Measurements from ENCODE around the gene COL8A1. TPM values are rescaled to one million over a fixed set of nuclear protein-coding genes. Genes with fewer than 3 reads are reported as not detected.
A peak's percentile ranks its signal among the peaks of the same experiment; 100 is the strongest.

Gene COL8A1
- total RNA-seq, 1 experiment from 2014 or later, result 54.8 TPM

DNA sequence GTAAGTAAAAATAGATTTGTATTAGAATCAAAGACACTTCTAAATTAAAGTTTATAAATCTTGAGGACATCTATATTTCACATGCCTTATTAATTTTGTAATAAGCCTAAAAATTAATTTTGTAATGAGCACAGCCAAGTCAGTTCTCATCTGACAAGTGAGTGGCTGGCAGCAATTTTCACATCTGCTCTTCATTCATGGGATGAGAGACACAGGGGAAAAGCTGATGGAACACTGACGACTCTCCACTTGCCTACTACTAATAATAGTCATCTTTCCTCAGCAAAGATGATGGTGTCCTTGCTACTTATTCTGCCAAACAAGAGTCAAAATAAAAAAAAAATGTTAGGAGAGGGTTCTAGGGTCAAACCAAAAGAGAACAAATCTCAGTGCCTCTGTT is 164.9 kb downstream of the COL8A1 start:
- no peak for DNase-seq (ENCODE audit: low read depth in 1 of 2, low spot score in 2 of 2)
- H3K4me1 ChIP-seq (replicated peaks), result no peaks in the 10 kb centered on the region
- H3K27me3 ChIP-seq (replicated peaks), result no peaks in the 10 kb centered on the region

DNA sequence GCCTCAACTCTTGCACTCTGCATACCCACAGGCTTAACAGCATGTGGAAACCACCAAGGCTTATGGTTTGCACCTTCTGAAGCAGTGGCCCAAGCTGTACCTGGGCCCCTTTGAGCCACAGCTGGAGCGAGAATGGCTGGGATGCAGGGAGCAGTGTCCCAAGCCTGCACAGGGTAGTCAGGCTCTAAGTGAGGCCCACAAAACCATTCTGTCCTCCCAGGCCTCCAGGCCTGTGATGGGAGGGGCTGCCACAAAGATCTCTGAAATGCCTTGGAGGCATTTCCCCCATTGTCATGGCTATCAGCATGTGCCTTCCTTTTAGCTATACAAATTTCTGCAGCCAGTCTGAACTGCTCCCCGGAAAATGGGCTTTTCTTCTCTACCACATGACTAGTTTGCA is 166.8 kb downstream of the COL8A1 start:
- Histone ChIP-seq H3K4me3 (no peak overlapping the region), H3K9me3 (replicated peaks) (peaks cover 8% of the 10 kb centered on the region), H3K4me1 (replicated peaks) (no peaks in the 10 kb centered on the region), H3K36me3 (no peaks in the 10 kb centered on the region), H3K27ac (no peak overlapping the region), H3K27me3 (replicated peaks) (no peaks in the 10 kb centered on the region)
- DNase-seq (ENCODE audit: low read depth in 1 of 2, low spot score in 2 of 2), result no peak

More for the DNA sequence above, 164.9 kb downstream of the COL8A1 start:
- Histone ChIP-seq H3K9me3 (replicated peaks) (peaks cover 8% of the 10 kb centered on the region), H3K4me3 (no peak overlapping the region), H3K27ac (no peak overlapping the region), H3K36me3 (no peaks in the 10 kb centered on the region)

DNA sequence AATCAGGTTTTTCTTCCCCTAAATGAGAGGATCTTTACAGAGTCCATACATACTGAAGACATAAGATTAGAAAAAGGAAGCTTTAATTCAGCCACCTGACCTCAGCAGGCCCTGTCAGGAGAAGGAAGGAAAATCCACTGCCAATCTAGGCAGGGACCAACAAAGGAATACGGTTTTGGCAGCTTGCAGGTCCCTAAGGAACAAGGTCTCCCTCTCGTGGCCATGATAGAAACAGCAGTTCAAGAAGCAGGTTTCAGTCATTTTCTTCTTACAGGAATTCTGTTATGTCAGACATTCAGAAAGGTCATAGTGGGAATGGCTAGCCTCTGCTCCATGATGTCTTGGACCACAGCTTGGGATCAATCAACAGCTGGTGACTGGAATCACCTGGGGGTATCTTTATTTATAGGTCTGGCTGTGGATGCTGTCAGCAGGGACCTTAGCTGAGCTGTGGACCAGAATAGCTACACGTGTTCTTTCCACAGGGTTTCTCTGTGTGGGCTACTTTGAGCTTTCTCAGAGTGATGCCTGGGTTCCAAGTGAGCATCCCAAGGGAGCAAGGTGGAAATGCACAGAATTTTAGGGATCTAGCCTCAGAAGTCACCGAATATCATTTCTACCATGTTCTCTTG is 169.9 kb downstream of the COL8A1 start:
- Histone ChIP-seq H3K36me3 (no peaks in the 10 kb centered on the region), H3K27ac (no peak overlapping the region), H3K4me3 (no peak overlapping the region), H3K4me1 (replicated peaks) (no peaks in the 10 kb centered on the region), H3K27me3 (replicated peaks) (peaks cover 3% of the 10 kb centered on the region; the same call in 1 of the 2 replicates), H3K9me3 (replicated peaks) (peaks cover 8% of the 10 kb centered on the region)
- peak; percentile 41 to 51 for DNase-seq (ENCODE audit: low read depth in 1 of 2, low spot score in 2 of 2)

DNA sequence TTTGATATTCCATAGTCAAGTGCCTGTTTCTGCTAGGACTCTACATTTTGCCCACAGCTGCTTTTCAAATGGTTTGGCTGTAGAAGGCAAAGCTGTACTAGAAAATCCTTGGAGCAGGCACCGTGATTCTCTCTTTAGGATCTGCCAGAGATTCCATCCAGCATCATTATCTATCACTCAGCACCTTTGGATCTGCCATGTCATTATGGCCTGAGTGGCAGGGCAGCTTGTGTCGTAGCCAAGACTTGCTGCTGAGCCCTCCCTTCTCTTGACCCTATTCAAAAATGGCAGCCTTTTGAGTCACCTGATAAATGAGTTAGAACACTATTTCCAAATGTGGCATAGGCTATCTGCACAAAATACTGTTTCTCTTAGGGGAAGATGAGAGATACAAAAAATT is 171.2 kb downstream of the COL8A1 start:
- Histone ChIP-seq H3K4me3 (no peak overlapping the region), H3K9me3 (replicated peaks) (peaks cover 8% of the 10 kb centered on the region), H3K4me1 (replicated peaks) (no peaks in the 10 kb centered on the region), H3K27ac (no peak overlapping the region), H3K27me3 (replicated peaks) (peaks cover 3% of the 10 kb centered on the region; the same call in 1 of the 2 replicates), H3K36me3 (no peaks in the 10 kb centered on the region)
- no peak for DNase-seq (ENCODE audit: low read depth in 1 of 2, low spot score in 2 of 2)

DNA sequence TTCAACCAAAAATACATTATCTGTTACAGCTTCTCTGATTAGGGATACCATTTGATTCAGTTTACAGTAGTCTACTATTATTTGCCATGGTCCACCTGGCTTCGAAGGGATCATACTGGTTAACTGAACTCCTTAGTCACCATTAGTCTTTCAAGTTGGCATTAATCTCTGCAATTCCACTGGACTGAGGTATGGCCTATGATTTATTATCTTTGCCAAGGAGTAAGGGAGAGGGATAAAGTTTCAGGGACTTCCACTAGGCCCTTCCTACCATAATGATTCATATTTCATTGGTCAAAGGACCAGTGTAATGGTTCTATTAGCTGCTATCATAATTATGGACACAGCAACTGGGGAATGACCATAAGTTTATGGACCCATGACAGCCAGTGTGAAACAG is 172.0 kb downstream of the COL8A1 start:
- no peak for DNase-seq (ENCODE audit: low read depth in 1 of 2, low spot score in 2 of 2)
- Histone ChIP-seq H3K4me3 (no peak overlapping the region), H3K9me3 (replicated peaks) (peaks cover 1% of the 10 kb centered on the region), H3K27ac (no peak overlapping the region), H3K4me1 (replicated peaks) (no peaks in the 10 kb centered on the region), H3K27me3 (replicated peaks) (peaks cover 3% of the 10 kb centered on the region; the same call in 1 of the 2 replicates), H3K36me3 (no peaks in the 10 kb centered on the region)

DNA sequence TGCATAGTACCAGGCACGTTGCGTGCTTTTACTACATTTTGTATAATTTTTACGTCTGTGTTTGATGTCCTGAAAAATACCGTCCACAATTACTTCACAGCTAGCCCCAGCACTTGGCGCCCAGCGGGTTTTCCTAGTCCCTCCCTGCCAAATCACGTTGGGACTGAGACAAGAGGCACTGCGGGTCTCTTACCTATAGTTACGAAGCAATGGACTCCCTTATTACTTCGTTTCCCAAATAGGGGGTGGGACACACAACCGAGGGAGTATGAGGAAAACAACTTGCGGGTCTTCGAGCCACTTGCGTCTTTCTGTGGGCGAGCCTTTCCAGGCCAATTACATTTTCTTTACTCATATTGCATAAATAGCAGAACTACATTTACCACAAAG is 178.6 kb downstream of the COL8A1 start:
- no peaks in the 10 kb centered on the region for H3K27me3 ChIP-seq (replicated peaks)
- peaks cover 3% of the 10 kb centered on the region; the same call in 1 of the 2 replicates for H3K36me3 ChIP-seq
- H3K4me3 ChIP-seq, result peak overlapping the region; percentile 58
- H3K27ac ChIP-seq, result no peak overlapping the region
- 0 out of 2 replicates have a peak, but pooled peaks cover 4% of the 10 kb centered on the region for H3K9me3 ChIP-seq (replicated peaks)
- DNase-seq (ENCODE audit: low read depth in 1 of 2, low spot score in 2 of 2), result no peak
- H3K4me1 ChIP-seq (replicated peaks), result peaks cover 14% of the 10 kb centered on the region

DNA sequence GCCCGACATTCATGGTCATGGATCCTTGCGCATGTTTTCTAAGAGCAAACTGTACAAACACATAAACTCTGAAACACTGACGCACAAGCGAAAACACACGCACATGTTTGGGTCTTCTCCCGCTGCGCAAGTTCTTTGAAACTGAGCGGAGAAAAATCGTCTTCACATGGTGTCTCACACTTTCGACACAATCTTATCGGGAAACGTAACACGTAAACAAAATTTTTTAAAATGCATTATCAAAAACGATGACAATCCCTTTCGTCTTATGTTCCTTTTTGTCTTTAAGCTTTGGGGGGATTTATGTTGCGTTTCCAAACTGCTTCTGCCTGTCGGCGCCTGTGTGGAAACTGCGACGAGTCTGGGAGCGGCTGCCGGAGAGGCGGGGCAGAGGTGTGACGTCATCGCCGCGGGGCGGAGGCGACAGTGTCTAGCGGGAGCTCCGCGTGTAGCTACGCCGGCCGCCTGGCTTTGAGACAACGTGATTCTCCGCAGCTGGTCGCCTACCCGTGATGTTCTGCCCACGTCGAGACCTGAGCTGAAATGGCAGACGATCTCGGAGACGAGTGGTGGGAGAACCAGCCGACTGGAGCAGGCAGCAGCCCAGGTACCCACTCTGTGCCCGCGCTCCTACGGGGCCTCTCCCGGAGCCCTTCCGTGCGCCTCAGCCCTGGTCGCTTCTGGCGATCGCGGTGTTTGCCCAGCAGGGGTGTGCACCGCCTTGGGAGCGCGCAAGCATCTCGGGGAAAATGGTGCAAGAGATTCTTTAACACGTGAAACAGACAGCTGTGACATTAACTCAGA is 179.2 kb downstream of the COL8A1 start, which contains the start of gene CMSS1:
TSS of gene CMSS1 (plus strand) at position 426 of the 804 bp plus-strand sequence.
- peak within 1 kb of the TSS; percentile 82 for H3K27ac ChIP-seq
- peak; percentile 93 to 97 for DNase-seq (ENCODE audit: low read depth in 1 of 2, low spot score in 2 of 2)
- H3K4me1 ChIP-seq (replicated peaks), result peaks cover 14% of the 10 kb centered on the region
- H3K4me3 ChIP-seq, result peak within 1 kb of the TSS; percentile 58
- 0 out of 2 replicates have a peak, but pooled peaks cover 4% of the 10 kb centered on the region for H3K9me3 ChIP-seq (replicated peaks)
- no peaks in the 10 kb centered on the region for H3K27me3 ChIP-seq (replicated peaks)
- peaks cover 3% of the 10 kb centered on the region; the same call in 1 of the 2 replicates for H3K36me3 ChIP-seq

DNA sequence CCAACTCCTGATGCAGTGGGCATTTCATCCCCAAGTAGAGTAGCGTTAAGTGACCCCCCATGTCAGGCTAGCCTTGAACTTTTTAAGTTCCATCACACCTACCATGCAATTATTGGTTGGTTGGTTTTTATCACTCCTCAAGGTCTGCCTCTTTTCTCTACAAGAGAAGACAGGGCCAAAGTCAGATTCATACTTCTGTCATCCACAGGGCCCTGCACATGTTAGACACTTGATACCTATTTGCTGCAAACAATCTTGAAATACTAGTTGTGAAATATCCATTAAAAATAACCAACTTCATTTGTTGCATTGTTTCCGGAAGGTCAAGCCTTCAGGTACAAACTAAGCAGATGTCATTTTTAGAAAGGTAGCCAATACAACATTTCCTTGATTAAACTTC is 180.4 kb downstream of the COL8A1 start:
- no peak for DNase-seq (ENCODE audit: low read depth in 1 of 2, low spot score in 2 of 2)
- Histone ChIP-seq H3K4me3 (no peak overlapping the region), H3K36me3 (peaks cover 3% of the 10 kb centered on the region; the same call in 1 of the 2 replicates)

DNA sequence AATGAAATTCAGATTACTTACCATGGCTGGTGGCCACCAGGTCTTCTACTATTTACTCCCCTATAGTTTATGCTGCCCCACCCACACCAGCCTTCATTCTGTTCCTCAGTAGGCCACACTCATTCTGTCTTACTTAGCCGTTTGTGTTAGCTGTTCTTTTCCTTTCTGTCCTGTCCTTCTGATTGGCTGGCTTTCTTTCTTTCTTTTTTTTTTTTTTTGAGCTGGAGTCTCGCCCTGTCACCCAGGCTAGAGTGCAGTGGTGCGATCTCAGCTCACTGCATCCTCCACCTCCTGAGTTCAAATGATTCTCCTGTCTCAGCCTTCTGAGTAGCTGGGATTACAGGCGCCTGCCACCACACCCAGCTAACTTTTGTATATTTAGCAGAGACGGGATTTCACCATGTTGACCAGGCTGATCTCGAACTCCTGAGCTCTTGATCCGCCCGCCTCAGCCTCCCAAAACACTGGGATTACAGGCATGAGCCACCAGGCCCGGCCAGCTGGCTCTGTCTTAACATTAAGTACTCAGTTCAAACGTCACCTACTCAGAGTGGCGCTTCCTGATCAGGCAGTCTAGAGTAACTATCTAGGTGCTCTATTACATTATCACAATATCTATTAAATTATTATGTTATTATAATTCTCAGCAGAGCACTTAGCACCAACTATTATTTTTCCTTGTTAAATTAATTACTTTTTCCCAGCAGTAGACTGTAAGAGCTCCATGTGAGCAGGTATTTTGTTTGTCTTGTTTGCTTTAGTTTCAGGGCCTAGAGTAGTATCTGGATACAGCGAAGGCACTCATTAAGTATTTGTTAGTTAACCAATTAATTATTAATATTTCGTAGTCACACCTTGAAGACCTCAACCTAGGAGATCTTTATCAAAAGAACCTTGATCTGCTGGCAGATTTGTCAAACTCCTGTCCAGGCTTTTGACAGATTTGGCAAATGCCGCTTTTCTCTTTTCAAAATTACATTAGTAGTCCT is 185.6 kb downstream of the COL8A1 start:
- Histone ChIP-seq H3K36me3 (peaks cover 2% of the 10 kb centered on the region; the same call in 1 of the 2 replicates), H3K27me3 (replicated peaks) (no peaks in the 10 kb centered on the region), H3K27ac (no peak overlapping the region), H3K4me3 (no peak overlapping the region), H3K4me1 (replicated peaks) (peaks cover 12% of the 10 kb centered on the region), H3K9me3 (replicated peaks) (no peaks in the 10 kb centered on the region)
- DNase-seq (ENCODE audit: low read depth in 1 of 2, low spot score in 2 of 2), result no peak

More for the DNA sequence above, 180.4 kb downstream of the COL8A1 start:
- H3K9me3 ChIP-seq (replicated peaks), result 0 out of 2 replicates have a peak, but pooled peaks cover 4% of the 10 kb centered on the region
- H3K27me3 ChIP-seq (replicated peaks), result no peaks in the 10 kb centered on the region
- H3K27ac ChIP-seq, result no peak overlapping the region
- peaks cover 14% of the 10 kb centered on the region for H3K4me1 ChIP-seq (replicated peaks)

DNA sequence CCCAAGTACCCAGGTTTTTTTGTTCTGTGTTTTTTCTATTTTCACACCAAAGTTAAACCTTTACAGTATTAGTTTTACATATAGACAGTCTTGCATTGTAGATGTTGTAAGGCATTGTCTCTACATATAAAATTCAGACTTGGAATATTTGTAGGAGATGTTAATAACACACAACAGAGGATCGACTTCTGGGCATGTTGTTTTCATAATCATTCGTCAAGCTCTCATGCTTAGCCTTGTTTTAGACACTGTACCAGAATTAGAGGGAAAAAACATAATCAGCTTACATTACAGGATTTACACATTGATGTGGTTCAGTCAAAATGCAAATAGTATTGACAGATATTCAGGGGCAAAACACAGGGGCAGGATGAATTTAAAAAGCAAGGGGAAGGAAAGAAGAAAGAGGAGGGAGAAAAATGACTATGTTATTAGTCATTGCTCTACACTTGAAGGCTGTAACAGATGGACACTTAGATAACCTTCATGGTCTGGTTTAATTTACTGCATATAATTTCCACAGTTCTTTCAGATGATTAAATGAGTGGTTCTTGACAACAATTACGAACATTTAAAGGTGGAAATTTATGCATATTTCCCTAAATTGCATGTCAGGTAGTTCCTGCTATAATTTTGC is 186.7 kb downstream of the COL8A1 start:
- Histone ChIP-seq H3K36me3 (no peaks in the 10 kb centered on the region; the same call in 1 of the 2 replicates), H3K27ac (no peak overlapping the region; the same call in 1 of the 2 replicates), H3K4me1 (replicated peaks) (peaks cover 9% of the 10 kb centered on the region), H3K9me3 (replicated peaks) (no peaks in the 10 kb centered on the region), H3K4me3 (no peak overlapping the region), H3K27me3 (replicated peaks) (no peaks in the 10 kb centered on the region)
- peak in 1 of 2 experiments; percentile 26 for DNase-seq (ENCODE audit: low read depth in 1 of 2, low spot score in 2 of 2)

DNA sequence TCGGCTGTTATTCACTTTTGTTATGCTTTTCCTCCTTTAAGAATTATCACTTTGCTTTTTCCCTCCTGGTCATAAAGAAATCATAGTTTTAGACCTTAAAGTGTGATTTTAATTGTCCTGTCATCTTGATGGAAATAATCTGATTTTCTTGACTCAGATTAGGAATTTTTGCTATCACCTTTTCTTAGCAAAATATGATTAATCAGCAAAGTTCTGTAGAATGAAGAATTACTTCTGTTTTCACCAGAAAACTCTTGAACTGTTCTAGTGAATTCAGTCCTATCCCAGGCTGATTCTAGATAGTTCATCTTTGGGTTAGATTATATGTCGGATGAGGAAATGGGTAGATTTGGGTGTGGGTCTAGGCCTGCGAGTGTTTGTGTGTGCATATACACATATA is 191.4 kb downstream of the COL8A1 start:
- H3K4me3 ChIP-seq, result no peak overlapping the region
- H3K4me1 ChIP-seq (replicated peaks), result peaks cover 7% of the 10 kb centered on the region
- H3K27ac ChIP-seq, result no peak overlapping the region
- no peak for DNase-seq (ENCODE audit: low read depth in 1 of 2, low spot score in 2 of 2)
- H3K36me3 ChIP-seq, result no peaks in the 10 kb centered on the region
- H3K27me3 ChIP-seq (replicated peaks), result no peaks in the 10 kb centered on the region
- no peaks in the 10 kb centered on the region for H3K9me3 ChIP-seq (replicated peaks)

DNA sequence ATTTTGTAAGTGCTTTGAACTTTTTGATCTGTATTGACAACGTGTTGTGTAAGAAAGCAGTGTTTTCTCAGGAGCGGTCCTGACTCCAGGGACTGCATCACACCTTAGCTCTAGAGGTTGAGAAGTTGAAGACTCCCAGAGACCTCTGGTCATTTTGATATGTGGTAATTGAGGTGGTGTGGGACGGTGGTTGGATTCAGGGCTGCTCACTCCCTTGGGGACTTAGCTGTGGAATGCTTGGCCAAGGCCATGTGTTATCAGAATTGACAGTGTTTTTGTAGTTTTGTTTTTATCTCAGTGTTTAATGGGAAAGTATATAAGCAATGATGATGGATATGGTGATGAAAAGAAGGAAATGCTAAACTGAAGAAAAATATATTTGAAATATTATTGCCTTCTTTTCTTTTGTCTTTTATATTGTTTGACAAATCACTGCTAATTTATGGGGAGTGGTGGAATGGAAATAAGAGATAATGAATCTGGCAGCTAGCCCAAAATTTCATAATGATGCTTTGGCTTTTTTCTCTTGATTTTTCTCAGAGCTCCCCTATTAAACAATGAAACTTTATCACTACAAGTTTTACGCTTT is 195.3 kb downstream of the COL8A1 start:
- Histone ChIP-seq H3K4me1 (replicated peaks) (0 out of 2 replicates have a peak, but pooled peaks cover 6% of the 10 kb centered on the region), H3K9me3 (replicated peaks) (no peaks in the 10 kb centered on the region), H3K27me3 (replicated peaks) (no peaks in the 10 kb centered on the region), H3K36me3 (no peaks in the 10 kb centered on the region), H3K27ac (no peak overlapping the region), H3K4me3 (no peak overlapping the region)
- no peak for DNase-seq (ENCODE audit: low read depth in 1 of 2, low spot score in 2 of 2)

Data from SJSA1 (cell line).